GM19468 (cell line): Measurements from ENCODE around the gene ETV3.

ENCODE experiments used
- ATAC-seq: cut with Tn5 transposase; IDR thresholded peaks from one replicate; pipeline ENCODE4 v1.9.1; 2021; ENCODE audit warnings: mild to moderate bottlenecking, moderate library complexity, moderate number of reproducible peaks; ENCODE audit not compliant: unreplicated experiment; ENCODE audit errors: extremely low read depth

The ETV3 gene

DNA sequence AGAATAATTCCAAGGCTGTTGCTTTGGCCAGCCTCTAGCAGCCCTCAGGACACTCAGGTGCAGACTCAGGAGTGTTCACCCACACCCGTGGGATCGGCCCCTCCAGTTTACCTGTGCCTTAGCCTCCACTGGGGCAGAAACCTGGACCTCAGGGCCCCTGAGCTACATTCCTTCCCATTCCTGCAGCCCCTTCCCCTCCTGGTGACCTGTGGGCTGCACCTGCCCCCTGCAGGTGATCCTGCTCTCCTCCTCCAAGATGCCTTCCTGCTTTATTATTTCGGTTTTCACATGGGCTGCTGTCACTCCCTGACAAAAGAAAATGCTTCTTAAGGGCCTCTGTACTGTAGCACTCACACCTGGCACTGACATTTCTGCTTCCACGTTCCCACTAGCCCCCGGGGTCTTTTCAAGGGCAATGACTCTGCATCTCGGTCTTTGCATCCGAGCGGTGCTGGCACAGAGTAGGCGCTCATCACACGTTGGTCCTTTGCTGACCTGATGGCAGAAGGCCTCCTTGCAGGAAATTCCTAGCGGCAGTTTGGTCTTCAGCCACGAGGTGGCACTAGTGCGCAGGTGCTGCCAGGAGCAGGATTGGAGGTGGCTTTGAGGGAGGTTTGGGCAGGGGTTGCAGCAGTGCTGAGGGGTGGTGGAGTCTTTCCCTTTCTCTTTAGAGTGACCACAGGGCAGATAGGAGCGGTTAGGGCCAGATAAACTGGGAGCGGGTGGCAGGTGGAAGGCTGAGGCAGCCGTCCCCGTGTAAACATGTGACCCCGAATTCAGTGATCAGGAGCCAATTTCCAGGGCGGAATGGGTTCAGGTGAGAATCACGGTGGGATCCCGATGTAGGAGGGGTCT, 25.3 kb upstream of the ETV3 start:
- no peak for ATAC-seq

GRCh38 chr1:157162345-157162744, 24.1 kb upstream of the ETV3 start:
- no peak for ATAC-seq

GRCh38 chr1:157161901-157162300, 23.7 kb upstream of the ETV3 start:
- no peak for ATAC-seq

GRCh38 chr1:157158967-157159366, 20.8 kb upstream of the ETV3 start:
- no peak for ATAC-seq

DNA sequence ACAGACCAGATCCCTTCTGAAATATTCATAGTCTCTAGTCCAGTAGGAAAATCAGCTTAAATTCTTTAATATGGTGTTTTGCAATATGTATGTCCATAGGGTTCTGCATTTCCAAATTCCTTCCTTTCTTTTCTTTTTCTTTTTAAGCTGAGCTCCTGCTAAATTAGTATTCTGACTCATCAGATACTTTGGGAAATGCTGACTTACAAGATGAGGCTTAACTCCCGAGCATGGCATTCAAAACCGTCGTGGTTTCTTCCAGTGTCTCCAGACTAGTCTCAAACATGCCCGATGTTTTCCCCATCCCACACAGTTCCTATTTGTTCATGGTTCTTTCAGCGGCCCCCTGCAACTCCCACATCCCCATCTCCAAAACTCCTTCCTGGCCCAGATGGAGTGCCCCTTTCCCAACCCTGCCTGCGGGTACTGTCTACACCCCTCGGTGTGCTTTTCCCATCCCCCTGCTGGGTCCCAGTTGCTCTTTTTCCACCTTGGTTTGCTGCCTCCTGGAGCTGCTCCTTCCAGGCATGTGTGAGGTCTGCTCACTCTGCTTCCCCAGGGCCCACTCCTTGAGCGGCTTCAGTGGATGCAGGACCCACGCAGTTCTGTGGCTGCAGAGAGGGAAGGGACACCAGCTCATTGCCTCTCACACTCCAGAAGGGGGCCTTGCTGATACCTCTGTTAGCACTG, 19.5 kb upstream of the ETV3 start:
- ATAC-seq = no peak

DNA sequence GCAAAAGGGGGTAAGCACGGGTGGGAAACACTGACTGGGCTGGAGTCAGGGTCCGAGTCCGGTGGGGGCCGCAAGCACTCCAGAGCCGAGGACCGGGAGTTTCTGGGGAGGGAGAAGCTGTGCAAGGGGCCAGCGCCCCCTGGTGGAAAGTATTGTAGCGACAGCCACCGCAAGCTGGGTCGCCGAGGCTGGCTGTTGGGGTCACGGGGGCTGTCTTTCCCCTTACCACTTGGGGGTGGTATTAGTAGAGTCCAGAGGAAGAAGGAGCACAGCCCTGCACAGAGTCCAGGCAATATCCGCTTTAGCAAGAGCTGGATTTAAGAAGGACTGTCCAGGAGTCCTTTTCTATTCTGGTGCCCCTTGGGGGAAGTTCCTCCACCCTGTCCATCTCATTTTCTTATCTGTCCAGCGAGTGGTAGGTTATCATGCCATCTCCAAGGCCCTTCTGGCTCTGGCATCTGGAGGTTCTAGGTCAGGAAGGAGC, 17.9 kb upstream of the ETV3 start:
- no peak for ATAC-seq

GRCh38 chr1:157155658-157156057, 17.5 kb upstream of the ETV3 start:
- no peak for ATAC-seq

GRCh38 chr1:157154940-157155514, 16.8 kb upstream of the ETV3 start:
- ATAC-seq = no peak

DNA sequence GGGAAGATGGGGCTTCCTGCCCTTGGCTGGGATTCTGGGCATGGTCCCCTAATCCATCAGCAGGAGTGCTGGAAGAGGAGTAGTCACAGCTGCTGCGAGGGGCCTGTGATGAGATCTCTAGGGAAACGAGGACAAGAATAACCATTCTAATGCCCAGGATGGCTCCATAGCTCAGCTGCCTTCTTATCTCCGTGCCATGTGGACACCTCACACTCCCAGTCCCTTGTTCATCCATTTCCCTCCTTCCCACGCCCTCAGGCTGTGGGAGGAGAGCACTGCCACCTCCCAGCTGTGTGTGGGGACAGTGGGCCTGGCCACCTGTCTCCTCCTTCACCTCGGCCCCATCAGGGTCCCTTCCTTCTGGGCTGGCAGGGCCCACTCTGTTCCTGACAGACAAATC, 16.1 kb upstream of the ETV3 start:
- ATAC-seq = no peak

GRCh38 chr1:157153746-157154145, 15.6 kb upstream of the ETV3 start:
- no peak for ATAC-seq

- ATAC-seq = no peak
These were observed 14.3 kb upstream of the ETV3 start for GRCh38 chr1:157152510-157152909.

GRCh38 chr1:157151506-157151905, 13.3 kb upstream of the ETV3 start:
- no peak for ATAC-seq

- ATAC-seq = no peak
These were observed 12.9 kb upstream of the ETV3 start for GRCh38 chr1:157151073-157151472.

DNA sequence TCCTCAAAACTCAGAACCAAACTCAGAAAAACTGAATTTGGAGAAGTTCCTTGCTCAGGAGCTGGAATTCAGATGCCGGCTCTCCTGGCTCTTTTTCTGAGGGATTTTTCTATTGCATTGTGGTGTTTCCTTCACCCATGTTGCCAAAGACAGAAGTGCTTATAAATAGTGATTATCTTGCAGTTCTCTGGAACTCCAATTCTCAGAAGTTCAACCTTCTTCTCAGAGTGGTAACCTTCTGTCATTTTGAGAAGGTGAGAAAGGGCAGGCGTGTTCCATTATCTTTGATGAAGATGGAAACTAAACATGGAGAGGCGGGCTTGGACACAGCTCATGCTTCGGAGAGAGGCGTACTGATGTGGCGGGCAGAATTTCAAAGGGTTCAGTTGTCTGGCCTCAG, 12.4 kb upstream of the ETV3 start:
- no peak for ATAC-seq

- no peak for ATAC-seq
These were observed 9.9 kb upstream of the ETV3 start for GRCh38 chr1:157147906-157148700.

- ATAC-seq = no peak
These were observed 8.8 kb upstream of the ETV3 start for GRCh38 chr1:157147037-157147436.

GRCh38 chr1:157146244-157146643, 8.0 kb upstream of the ETV3 start:
- ATAC-seq = no peak

DNA sequence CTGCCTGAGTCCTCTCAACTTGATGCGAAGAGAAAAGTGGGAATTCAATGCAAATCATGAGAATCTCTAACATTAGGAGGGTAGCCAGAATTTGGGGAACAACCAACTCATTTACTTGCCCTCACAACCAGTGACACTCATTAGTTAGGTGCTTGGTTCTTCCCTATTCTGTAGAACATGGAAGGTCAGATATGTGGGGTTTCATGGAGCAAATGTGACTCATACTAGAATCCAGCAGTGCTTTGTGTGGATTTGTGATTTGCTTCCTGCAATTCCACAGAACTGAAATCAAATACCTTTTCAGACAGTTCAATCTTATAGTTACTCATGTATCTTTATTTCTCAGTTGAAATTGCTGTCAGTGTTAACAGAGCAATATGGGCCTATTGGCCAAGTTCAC, 6.9 kb upstream of the ETV3 start:
- no peak for ATAC-seq

DNA sequence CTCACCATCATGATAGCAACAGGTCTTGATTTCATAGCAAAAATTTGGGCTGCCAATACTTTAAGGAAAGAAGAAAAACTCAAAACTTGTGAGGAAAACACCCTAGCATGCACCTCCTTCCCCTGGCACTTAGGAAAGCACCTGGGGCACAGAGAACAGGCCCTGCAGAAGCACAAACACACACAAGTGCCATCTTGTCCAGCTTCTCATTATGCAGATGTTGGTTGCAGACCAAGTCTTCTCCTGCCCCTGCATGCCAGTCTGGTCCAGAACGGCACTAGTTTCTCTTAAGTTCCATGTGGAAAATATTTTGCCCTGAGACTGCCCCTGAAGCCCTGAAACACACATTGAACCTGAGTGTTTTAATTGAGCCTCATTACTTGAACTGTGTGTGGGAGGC, 6.3 kb upstream of the ETV3 start:
- ATAC-seq = no peak

DNA sequence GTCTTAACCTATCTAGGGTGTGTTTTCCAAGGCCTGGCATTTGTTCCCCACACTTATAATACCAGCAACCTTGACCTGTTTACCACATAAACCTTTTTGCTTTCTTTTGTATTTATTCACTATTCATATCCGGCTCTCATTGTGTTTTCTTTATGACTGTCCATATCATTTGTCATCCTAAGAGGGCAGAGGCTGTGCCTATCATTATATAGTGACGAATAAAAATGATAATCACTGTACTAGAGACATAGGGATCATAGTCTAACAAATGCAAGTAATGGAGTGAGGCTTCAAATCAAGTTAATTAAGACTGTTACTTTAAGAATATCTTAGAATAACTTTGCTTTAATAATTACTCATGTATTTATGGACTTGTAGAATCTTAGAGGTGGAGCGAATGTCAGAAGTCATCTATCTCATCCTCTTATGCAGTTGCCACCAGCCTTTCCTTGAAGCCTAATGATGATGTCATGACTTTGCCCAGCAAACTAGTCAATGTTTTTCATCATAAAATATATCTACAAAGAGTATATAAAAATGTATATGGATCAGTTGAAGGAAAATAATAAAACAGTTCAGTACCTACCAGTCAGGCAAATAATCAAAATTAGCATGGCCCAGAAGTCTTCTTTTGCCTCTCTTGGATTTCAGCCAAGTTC, 4.7 kb upstream of the ETV3 start:
- ATAC-seq = no peak
